Medulla oblongata (tissue), 1 donor: ENCODE measurements around the gene TMED1.

Source experiments
- DNase-seq: peaks from one replicate; pipeline ENCODE4 v3.0.0-alpha.2; 2015; ENCODE audit errors: extremely low spot score

The TMED1 gene

DNA sequence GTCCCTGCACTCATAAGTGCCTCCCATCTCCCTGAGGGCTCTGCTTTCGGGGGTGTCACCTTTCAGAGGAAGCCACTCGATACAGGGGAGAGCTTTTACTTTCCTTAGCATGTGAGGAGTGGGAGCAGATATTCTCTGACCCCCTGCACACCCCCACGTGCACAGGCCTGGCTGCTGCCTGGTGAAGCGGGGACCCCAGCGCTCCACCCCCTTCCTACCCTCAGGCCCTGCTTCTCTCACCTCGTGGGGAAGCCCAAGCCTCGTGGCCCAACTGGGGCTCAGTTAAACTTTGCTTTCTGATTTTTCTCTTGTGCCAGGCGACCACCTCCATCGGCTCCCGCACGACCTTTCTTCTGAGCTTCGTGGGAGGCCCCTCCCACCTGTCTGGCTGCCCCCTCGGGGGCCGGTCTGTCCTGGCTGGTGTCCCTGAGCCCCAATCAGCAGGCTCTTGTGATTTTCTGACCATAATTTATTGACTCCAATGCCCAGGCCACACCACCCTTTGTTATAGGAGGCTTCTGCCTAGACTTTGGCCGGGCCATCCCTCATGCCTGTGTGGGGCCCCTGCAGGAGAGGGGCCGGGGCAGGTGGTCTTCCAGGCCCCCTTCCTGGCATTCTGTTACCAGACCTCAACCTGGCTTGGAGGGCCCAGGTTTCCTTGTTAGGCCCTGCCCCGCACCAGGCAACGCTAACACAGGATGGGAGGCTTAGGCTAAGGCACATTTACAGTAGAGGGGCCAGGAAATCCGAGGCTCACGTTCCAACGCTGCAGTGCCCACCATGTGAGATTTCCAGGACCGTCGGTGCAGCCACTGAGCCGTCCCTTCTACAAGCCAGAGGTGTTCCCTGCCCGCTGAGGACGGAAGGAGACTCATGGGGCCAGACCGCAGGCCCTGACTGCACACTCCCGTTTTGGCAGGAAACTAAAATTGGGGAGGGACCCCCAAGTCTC is 3.7 kb downstream of the TMED1 start:
- no peak for DNase-seq

DNA sequence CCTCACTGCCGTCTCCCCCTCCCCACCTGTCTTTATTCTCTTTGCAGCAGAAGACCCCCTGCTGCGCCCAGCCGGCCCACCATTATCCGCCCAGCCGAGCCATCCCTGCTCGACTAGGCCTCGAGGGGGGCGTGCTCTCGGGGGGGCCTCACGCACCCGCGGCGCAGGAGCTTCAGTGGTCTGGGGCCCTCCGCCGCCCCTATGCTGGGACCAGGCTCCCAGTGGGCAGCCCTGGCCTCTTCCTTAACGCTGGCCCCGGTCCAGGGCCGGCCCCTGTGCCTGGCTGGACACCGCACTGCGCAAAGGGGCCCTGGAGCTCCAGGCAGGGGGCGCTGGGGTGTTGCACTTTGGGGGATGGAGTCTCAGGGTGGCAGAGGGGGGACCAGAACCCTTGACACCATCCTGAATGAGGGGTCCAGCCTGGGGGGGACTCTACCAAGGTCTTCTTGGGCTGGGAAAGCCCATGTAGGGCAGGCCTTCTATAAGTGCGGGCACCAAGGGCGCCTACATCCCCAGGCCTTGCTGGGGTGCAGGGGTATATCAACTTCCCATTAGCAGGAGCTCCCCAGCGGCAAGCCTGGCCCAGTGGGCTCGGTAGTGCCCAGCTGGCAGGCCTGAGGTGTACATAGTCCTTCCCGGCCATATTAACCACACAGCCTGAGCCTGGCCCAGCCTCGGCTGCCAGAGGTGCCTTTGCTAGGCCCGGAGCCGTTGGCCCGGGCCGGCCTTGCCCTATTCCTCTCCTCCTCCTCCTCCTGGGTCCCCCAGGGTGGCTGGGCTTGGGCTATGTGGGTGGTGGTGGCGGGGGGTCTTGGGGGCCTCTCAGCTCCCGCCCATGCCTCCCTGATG is 4.9 kb downstream of the TMED1 start:
- DNase-seq: no peak

DNA sequence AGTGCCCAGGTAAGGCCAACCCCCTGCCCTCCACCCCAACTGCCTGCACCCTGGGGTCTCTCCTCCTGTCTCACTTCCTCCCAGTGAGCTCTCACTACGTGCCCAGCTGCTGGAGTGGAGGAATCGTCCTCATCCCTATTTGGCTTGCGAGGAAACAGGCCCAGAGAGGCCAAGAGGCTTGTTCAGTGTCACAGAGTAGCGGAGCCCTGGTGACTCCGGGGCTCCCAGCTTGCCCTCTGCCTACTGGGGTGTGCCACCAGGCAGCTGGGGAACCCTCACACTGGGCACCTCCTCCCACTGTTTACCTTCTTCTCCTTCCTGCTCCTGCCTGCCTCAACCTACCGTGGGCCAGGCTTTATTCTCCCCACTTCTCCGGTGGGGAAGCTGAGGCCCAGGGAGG is 5.6 kb downstream of the TMED1 start:
- DNase-seq: no peak

DNA sequence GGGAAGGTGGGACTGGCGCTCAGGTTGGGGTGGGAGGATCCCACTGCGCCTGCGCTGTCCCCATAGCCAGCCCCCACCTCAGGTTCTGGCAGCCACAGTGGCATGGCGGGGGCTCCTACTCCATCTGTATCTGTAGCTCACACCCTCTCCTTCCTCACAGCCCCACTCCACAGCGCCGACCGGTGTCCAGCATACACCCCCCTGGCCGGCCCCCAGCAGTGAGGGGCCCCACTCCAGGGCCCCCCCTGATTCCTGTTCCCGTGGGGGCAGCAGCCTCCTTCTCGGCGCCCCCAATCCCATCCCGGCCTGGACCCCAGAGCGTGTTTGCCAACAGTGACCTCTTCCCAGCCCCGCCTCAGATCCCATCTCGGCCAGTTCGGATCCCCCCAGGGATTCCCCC is 6.0 kb downstream of the TMED1 start:
- DNase-seq: no peak

DNA sequence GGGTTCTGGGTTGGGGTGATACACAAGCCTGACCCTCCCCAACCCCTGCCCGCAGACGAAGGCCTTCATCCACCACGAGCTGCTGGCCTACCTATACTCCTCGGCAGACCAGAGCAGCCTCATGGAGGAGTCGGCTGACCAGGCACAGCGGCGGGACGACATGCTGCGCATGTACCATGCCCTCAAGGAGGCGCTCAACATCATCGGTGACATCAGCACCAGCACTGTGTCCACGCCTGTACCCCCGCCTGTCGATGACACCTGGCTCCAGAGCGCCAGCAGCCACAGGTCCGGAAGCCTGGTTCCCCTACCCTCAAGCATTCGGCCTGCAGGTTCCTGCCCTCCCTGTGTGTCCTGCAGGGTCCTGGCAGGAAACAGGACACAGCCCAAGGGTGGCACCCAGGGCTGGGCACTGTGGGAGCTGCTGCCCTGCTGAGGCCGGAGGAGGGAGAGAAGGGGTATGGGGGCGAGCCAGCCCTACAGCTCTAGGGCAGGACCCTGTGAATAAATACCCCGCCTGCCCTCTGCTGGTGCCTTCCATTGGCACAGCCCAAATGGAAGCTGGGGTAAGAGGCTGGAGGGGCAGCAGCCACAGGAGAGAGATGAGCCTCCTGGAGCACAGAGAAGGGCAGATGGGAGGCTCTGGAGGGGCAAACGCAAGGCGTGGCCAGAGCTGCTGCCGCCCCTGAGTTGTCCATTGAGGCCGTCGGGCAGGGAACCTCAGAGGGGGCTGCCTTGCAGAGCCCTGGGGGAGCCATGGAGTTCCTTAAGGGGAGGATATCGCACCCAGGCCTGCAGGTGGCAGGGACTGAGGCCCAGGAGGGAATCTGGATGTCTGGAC is 6.8 kb downstream of the TMED1 start:
- DNase-seq: no peak

DNA sequence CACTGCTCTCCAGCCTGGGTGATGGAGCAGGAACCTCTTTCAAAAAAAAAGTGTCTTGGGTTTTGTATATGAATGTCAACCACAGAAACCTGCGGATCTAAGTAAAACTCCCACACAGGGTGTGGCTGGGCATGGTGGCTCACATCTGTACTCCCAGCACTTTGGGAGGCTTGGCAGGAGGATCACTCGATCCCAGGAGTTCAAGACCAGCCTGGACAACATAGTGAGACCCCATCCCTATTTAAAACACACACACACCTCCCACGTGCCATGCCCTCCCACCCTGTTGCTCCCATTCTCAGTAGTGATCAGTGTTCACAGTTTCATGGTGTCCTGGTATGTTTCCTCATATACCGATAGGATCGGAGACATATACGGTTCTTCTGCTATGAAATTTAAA is 9.2 kb downstream of the TMED1 start:
- no peak for DNase-seq

DNA sequence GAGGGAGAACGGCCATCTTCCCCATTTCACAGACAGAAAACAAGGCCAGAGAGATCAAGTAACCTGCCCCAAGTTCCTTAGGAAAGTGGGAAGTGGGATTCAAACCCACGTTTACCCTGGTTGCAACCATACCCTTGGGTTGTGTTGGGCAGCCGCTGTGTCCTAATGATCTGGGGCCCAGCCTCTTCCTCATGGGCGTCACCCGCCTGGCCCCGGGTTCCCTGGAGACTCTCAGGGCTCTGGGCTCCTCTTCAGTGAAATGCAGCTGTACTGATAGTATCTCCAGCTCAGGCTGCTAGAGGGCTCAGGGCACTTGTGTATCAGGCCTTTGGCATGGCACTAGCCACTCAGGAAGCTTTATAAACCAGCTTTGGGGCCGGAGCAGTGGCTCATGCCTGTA is 9.8 kb downstream of the TMED1 start:
- DNase-seq: no peak

DNA sequence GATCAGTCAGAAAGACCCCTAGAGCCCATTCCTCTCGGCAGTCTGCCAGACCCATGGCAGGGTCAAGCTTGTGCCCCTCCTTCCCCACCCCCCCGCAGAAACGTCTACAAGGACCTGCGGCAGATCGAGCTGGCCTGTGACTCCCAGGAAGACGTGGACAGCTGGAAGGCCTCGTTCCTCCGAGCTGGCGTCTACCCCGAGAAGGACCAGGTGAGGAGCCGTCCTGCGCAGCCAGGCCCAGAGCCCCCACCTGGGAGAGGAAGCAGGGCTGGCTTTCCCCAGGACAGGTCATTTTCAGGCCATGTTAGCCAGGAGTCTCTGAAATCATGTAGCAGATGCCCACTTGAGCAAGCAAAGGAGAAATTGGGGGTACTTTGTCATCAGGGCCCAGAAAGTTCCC is 12.3 kb downstream of the TMED1 start:
- no peak for DNase-seq

DNA sequence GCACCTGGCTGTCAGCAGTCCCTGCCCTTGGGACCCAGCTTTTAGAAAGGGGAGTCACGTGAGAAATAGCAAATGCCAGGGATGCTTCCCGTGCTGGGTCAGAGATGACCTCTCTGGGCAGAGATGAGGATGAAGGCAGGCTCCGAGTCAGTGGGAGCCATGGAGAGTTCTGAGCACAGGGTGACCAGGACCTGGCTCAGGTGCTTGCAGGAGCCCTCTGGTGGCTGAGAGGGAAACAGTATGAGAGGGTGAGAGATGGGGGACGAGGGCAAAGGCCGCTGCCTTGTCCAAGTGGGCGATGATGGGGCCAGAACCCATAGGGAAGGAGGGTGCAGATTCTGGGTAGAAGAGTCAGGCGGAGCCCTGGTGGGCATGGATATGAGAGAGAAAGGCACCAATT is 15.8 kb downstream of the TMED1 start:
- DNase-seq: no peak

DNA sequence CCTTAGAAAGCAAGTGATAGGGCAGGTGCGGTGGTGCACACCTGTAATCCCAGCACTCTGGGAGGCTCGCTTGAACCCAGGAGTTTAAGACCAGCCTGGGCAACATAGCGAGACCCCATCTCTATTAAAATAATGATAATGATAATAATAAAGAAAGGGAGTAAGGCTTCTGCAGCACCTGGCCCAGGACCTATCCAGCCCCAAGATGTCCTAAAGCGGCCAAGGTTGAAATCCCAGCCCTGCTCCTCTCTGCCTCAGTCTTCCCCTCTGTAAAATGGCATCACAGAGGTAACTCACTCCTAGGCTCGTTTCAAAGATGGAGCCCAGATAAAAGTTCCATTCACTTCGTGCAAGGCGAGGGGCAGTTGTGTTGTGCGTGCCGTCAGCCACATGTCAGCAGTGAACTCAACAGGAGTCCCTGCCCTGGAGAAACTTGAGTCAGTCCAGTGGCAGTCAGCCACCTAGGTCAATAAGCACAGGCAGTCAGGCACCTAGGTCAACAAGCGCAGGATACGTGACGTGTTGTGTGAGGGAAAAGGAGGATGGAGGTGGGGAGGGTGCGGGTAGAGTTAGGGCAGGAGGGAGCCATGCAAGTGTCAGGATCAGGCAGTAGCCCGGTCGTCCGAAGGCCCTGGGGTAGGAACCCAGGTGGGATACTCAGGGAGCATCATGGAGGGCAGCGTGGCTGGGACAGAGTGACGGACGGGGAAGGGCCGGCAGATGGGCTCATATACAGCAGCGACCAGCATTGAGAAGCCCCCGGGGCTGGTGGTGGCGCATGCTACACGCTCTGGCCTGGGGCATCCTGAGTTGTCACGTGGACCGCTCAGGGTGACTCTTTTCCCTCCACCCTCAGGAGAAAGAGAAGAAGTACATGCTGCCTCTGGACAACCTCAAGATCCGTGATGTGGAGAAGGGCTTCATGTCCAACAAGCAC is 16.6 kb downstream of the TMED1 start:
- DNase-seq: no peak

DNA sequence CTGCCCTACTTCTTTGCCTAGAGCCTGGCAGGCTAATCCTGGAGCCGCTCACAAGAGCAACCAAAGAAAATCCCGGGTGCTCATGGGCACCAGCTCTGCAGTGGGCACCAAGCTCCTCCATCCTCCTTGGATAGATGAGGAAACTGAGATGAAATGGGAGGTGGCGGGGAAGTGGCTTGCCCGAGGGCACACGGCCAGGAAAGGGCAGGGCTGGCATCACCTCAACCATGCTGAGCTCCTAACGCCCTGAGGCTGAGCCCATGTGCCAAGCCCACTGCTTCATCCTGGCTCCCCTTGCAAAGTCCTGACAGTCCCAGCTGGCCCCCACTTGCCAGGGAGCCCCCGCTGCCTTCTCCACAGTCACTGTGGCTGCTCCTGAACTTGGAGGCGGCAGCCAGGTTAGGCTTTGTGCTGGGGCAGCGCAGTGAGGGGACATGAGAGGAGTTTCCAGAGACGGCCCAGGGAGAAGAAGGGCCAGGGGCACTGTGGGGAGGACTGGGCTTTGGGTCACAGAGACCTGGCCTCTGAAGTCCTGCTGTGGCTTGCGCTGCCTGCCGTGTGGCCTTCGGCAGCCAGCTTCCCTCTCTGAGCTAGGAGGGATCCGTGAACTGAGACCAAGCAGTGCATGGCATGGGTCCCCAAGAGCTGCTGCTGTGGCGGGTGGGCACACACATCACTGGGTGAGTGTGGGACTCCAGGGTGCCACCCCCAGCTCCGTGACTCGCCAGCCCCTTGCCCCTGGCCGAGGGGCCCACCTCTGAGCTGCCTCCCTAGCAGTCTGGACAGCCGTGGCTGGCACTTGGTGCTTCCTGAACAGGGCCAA is 17.5 kb downstream of the TMED1 start:
- DNase-seq: no peak

DNA sequence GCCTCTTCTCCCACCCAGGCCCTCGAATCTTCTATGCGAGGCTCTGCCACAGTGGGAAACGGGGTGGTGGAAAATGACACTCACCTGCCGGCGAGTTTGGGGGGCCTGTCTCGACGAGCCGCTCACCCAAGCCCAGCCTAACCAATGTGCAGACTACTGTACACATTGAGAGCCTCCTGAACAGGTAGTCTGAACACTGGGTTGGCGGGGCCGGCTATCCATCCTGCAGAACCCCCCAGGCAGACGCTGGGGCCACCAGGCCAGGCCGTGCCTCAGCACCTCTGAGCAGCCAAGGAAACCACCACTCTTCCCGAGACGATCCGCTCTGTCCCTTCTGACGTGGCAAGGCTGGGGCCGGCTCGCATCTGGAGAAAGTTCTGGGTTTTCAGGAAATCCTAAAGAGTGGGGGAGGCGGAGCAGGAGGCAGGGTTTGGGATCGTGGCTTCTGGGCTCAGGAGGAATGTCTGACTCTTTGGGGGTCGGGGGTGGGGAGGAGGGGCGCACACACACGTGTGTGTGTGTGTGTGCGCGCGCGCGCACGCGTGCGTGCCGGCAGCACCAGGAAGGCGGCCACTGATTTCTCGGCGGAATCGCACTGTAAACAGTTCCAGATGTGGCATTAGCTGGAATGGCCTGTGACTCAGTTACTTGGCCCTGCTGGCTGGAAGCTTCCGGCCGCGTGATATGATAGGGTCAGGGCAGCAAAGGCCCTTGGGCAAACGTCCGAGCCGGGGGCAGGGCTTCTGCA is 18.5 kb downstream of the TMED1 start:
- DNase-seq: no peak

DNA sequence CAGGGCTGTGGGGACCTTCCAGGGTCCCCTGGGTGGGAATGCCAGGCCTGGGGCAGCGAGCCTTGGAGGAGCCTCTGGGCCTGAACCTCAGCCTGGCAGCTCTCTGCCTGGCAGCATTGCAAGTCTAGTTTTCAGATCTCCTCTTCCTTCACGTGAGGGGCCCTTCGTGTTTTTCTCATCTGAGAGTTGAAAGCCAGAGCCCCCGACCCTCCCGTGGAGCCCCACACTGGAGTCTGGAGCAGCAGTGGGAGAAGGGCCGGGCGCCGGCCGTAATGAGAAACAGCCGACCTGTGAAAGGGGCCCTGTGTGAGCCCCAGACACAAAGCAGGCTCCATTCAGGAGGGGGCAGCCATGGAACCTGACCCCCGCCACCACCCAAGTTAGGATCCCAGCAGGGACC is 19.3 kb downstream of the TMED1 start:
- DNase-seq: no peak

DNA sequence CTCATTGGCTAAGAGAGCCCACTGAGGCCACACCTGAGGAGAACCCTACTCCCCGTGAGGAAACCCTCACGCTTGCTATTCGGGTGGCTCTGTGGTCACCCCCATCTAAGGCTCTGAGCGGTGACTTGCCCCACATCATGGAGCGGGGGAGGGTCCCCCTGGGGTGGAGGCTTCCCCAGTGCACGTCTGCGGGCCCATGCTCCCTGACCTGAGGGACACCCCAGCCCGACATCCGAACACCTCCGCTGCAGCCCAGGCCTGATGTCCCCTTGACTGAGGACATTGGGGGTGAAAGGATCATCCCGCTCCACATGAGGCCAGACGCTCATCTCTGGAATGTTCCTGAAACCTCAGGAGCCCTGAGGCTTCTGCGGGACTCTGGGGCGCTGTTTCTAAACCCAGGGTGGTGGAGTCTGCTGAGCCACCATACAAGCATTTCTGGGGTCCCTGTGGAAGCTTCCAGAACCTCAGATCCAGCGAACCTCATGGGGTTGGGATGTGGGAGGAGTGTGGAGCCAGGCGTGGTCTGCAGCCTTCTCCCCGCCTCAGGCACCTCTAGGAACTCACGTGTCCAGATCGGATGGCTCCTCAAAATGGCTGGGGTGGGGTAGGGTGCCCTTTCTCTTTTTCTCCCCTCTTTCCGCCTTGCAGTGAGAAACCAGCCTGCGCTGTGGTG is 19.9 kb downstream of the TMED1 start:
- no peak for DNase-seq

DNA sequence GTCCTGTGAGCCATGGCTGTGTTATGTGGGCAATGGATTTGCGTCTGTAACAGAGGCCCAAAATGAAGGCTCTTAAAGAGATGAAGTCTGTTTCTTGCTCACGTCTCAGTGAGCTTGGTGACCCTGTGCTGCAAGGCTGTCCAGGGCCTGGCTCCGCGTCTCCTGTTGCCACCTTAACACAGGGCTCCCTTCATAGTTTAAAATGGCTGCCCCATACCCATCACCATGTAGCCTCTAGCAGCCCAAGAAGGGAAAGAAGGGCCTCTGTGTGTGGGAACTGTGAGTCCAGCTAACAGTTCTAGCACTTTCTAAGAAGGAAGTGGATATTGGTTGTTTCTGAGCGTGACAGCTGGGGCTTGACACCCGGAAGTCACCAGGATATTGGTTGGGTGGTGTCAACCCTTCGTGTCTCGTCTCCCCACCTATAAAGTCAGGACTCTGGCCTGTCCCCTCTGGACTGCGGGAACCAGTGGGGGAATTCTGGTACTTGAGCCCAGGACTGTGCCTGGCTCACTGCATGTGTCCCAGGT is 20.9 kb downstream of the TMED1 start:
- DNase-seq: no peak

DNA sequence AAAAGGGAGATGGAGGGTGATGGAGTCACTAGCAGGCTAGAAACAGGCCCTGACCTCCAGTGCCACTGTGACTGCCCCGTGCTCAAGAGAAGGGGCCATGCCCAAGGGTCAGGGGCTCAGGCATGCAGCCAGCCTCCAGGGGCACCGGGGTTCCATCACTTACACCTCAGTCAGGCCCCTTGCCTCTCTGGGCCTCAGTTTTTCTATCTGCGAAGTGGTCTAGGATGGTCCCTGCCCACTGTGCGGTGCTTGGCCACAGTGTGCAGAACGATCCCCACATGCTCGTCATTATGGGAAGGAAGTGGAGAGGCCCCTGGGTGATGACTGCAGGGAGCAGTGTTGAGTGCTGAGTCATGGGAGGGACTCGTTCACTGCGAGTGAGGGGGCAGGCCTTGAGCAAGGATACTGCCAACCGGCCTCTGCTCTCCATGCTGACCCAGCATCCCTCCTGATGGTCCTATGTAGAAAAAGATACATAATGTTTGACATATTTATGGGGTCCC is 23.1 kb downstream of the TMED1 start:
- peak; percentile 52 for DNase-seq

DNA sequence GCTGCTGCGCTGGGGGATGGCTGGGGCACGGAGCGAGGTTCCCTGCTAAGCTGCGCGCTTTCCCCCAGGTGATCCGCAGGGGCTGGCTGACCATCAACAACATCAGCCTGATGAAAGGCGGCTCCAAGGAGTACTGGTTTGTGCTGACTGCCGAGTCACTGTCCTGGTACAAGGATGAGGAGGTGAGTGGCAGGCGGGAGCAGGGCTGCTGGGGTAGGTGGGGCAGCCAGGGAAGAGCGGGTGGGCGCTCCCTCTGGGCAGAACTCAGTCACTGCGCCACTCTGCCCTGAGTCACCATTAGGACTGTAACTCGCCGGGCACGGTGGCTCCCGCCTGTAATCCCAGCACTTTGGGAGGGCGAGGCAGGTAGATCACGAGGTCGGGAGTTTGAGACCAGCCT is 23.8 kb downstream of the TMED1 start:
- no peak for DNase-seq
